ENCODE measurements around the gene OR6X1.

OR6X1 gene

DNA sequence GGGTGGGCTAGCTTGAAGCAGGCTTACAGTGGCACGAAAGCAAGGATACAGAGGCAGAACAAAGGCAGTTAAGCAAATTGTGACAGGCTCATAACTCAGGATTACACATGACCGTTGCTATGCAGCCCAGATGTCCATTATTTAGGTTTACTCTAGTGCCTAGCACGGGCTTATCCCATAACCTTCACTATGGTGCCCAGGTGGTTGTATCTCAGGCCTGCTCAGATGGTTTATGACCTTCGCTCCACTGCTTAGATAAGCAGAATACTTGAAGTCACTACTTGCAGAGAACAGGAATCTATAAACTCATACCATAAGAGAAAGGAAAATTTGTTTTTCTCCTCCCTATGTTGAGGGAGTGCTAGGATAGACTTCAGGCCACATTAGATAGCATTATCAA, 42.8 kb upstream of the OR6X1 start:
- DNase-seq (ENCODE audit: extremely low spot score), result no peak
- TF ChIP-seq ARNT (IDR thresholded peaks at IDR 0.05), result no peak
- TF ChIP-seq HDGF (IDR thresholded peaks at IDR 0.05; ENCODE audit: borderline replicate concordance), result no peak
- no peak for TF ChIP-seq FOXM1 (IDR thresholded peaks at IDR 0.05; ENCODE audit: borderline replicate concordance)
- TF ChIP-seq LEF1 (IDR thresholded peaks at IDR 0.05; ENCODE audit: borderline replicate concordance), result no peak
- TF ChIP-seq TARDBP (IDR thresholded peaks at IDR 0.05), result no peak
- TF ChIP-seq BHLHE40 (IDR thresholded peaks at IDR 0.05; ENCODE audit: borderline replicate concordance), result no peak
- no peak for TF ChIP-seq L3MBTL2 (conservative IDR thresholded peaks at IDR 0.05)
- no peak for TF ChIP-seq SP1 (IDR thresholded peaks at IDR 0.05)
- TF ChIP-seq SUZ12 (IDR thresholded peaks at IDR 0.05), result no peak
- no peak for TF ChIP-seq FOXA1 (IDR thresholded peaks at IDR 0.05)
- TF ChIP-seq FOXK2 (IDR thresholded peaks at IDR 0.05), result no peak
- no peak for TF ChIP-seq NFRKB (IDR thresholded peaks at IDR 0.05)
- TF ChIP-seq ZNF384 (IDR thresholded peaks at IDR 0.05), result no peak
- TF ChIP-seq, protein P1, sequence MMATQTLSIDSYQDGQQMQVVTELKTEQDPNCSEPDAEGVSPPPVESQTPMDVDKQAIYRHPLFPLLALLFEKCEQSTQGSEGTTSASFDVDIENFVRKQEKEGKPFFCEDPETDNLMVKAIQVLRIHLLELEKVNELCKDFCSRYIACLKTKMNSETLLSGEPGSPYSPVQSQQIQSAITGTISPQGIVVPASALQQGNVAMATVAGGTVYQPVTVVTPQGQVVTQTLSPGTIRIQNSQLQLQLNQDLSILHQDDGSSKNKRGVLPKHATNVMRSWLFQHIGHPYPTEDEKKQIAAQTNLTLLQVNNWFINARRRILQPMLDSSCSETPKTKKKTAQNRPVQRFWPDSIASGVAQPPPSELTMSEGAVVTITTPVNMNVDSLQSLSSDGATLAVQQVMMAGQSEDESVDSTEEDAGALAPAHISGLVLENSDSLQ (IDR thresholded peaks at IDR 0.05), result no peak
- no peak for TF ChIP-seq ELF4 (IDR thresholded peaks at IDR 0.05)
- TF ChIP-seq CTBP1 (IDR thresholded peaks at IDR 0.05; ENCODE audit: borderline replicate concordance), result no peak
- CTCF ChIA-PET, result no interaction called here
- POLR2A ChIA-PET, result no interaction called here

DNA sequence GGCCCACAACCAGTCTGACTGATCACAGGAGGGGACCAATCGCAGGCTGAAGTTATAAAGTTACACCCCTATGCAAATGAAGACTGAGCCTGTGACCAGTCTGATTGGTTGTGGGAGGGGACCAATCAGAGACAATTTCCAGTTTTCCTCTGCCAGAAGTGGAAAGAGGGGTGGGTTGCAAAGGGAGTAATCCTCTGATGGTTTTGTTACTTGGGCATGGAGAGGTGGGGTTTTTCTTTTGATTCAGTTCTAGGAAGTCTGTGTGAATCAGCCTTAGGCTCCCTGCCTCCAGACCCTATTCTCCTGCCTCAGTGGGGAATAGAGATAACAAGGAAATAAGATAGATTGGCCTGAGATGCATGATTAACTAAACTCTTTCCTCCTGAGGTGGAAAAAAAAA, 41.9 kb upstream of the OR6X1 start:
- ChIA-PET CTCF (no interaction called here), POLR2A (no interaction called here)
- TF ChIP-seq ZNF384 (IDR thresholded peaks at IDR 0.05) (no peak), ARNT (IDR thresholded peaks at IDR 0.05) (no peak), HDGF (IDR thresholded peaks at IDR 0.05; ENCODE audit: borderline replicate concordance) (no peak), TARDBP (IDR thresholded peaks at IDR 0.05) (no peak), SUZ12 (IDR thresholded peaks at IDR 0.05) (no peak), CTBP1 (IDR thresholded peaks at IDR 0.05; ENCODE audit: borderline replicate concordance) (no peak), L3MBTL2 (conservative IDR thresholded peaks at IDR 0.05) (no peak), FOXA1 (IDR thresholded peaks at IDR 0.05) (no peak), NFRKB (IDR thresholded peaks at IDR 0.05) (no peak), LEF1 (IDR thresholded peaks at IDR 0.05; ENCODE audit: borderline replicate concordance) (no peak), FOXK2 (IDR thresholded peaks at IDR 0.05) (no peak), BHLHE40 (IDR thresholded peaks at IDR 0.05; ENCODE audit: borderline replicate concordance) (no peak), ELF4 (IDR thresholded peaks at IDR 0.05) (no peak)
- TF ChIP-seq, protein P1 (IDR thresholded peaks at IDR 0.05), result no peak
- DNase-seq (ENCODE audit: extremely low spot score), result no peak

DNA sequence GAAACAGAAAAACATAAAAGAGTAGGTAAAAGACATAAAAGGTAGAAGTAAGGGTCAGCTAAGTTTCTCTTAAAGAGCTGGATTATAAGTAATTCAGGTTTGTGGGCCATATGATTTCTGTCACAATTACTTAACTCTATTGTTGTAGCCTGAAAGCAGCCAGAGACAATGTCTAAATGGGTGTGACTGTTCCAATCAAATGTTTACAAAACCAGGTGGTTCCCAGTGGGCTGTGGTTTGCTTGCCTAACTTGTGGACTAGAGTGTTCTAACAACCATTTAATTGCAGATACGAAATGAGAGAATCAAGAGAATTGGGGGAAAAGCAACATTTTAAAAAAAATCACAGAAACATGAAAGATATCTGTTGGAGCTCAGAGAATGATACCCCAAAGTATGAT, 29.2 kb upstream of the OR6X1 start:
- no peak for DNase-seq (ENCODE audit: extremely low spot score)
- POLR2A ChIA-PET, result no interaction called here

DNA sequence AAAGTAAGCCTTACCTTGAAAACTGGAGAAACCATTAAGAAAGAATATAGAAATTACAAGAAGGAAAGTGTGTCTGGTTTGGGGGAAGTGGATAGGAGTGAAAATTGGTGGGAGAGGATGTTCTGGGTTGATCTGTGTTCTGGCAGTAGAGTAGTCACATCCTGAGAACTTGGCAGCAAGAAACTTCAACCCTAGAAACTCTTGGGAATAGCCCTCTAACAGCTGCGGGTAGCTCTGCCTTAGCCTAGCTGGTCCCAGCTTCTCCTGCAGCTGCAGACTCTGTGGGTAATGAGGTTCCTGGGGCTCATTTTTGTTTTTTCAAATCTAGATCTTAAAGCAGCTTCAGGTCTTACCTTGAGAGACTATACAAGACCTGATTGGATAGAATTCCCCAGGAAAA, 24.2 kb upstream of the OR6X1 start:
- TF ChIP-seq CTBP1 (IDR thresholded peaks at IDR 0.05; ENCODE audit: borderline replicate concordance), result no peak
- TF ChIP-seq TARDBP (IDR thresholded peaks at IDR 0.05), result no peak
- TF ChIP-seq BHLHE40 (IDR thresholded peaks at IDR 0.05; ENCODE audit: borderline replicate concordance), result no peak
- no peak for TF ChIP-seq LEF1 (IDR thresholded peaks at IDR 0.05; ENCODE audit: borderline replicate concordance)
- no peak for TF ChIP-seq SP1 (IDR thresholded peaks at IDR 0.05)
- DNase-seq (ENCODE audit: extremely low spot score), result no peak
- ChIA-PET CTCF (no interaction called here), POLR2A (no interaction called here)

More for the DNA sequence above, 29.2 kb upstream of the OR6X1 start:
- TF ChIP-seq SUZ12 (IDR thresholded peaks at IDR 0.05) (no peak), NFRKB (IDR thresholded peaks at IDR 0.05) (no peak), ARNT (IDR thresholded peaks at IDR 0.05) (no peak), ZNF384 (IDR thresholded peaks at IDR 0.05) (no peak), FOXK2 (IDR thresholded peaks at IDR 0.05) (no peak), FOXA1 (IDR thresholded peaks at IDR 0.05) (no peak), FOXM1 (IDR thresholded peaks at IDR 0.05; ENCODE audit: borderline replicate concordance) (no peak), ELF4 (IDR thresholded peaks at IDR 0.05) (no peak), TARDBP (IDR thresholded peaks at IDR 0.05) (no peak), L3MBTL2 (conservative IDR thresholded peaks at IDR 0.05) (no peak), HDGF (IDR thresholded peaks at IDR 0.05; ENCODE audit: borderline replicate concordance) (no peak), BHLHE40 (IDR thresholded peaks at IDR 0.05; ENCODE audit: borderline replicate concordance) (no peak)
- TF ChIP-seq, protein P1 (IDR thresholded peaks at IDR 0.05), result no peak
- CTCF ChIA-PET, result no interaction called here

DNA sequence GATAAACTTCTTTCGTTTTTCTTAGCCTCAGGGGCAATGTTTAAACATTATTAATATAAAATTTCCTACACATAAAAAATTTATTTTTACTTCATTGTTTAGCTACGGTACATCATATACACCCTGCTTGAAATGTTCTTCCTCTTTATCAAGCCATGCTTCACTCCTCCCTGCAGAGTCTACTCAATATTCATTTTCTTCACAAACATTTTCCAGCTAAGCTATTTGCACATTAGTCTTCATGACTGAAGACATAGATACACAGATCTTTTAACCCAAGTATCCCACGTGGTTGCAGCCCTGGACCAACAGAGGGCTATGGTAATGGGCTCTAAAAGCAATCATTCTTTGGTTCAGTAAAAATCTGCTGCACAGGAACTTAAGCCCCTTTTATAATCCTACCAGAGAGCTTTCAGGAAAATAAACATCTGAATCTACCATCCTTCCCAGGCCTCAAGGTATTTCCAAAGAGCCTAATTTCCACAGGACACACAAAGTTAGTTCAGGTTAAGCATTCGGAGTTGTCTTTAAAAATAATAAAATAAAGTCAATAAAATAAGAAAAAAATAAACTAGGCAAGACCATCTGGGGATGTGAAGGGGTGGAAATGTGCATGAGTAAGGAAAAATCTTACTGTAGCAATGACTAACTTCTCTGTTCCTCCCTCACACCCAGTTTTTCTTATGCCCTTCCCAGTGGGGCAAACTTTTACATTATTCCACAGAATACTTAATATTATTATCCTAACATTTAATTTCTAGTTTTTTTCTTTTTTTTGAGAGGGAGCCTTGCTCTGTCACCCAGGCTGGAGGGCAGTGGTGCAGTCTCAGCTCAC, 21.6 kb upstream of the OR6X1 start:
- TF ChIP-seq ARNT (IDR thresholded peaks at IDR 0.05), result no peak
- TF ChIP-seq FOXM1 (IDR thresholded peaks at IDR 0.05; ENCODE audit: borderline replicate concordance), result no peak
- TF ChIP-seq ZNF384 (IDR thresholded peaks at IDR 0.05), result no peak
- TF ChIP-seq L3MBTL2 (conservative IDR thresholded peaks at IDR 0.05), result no peak
- TF ChIP-seq NFRKB (IDR thresholded peaks at IDR 0.05), result no peak
- TF ChIP-seq ELF4 (IDR thresholded peaks at IDR 0.05), result no peak
- no peak for TF ChIP-seq TARDBP (IDR thresholded peaks at IDR 0.05)
- TF ChIP-seq BHLHE40 (IDR thresholded peaks at IDR 0.05; ENCODE audit: borderline replicate concordance), result no peak
- no peak for TF ChIP-seq CTBP1 (IDR thresholded peaks at IDR 0.05; ENCODE audit: borderline replicate concordance)
- TF ChIP-seq SP1 (IDR thresholded peaks at IDR 0.05), result no peak
- TF ChIP-seq HDGF (IDR thresholded peaks at IDR 0.05; ENCODE audit: borderline replicate concordance), result no peak
- no peak for TF ChIP-seq LEF1 (IDR thresholded peaks at IDR 0.05; ENCODE audit: borderline replicate concordance)
- ChIA-PET POLR2A (no interaction called here), CTCF (no interaction called here)
- no peak for DNase-seq (ENCODE audit: extremely low spot score)

DNA sequence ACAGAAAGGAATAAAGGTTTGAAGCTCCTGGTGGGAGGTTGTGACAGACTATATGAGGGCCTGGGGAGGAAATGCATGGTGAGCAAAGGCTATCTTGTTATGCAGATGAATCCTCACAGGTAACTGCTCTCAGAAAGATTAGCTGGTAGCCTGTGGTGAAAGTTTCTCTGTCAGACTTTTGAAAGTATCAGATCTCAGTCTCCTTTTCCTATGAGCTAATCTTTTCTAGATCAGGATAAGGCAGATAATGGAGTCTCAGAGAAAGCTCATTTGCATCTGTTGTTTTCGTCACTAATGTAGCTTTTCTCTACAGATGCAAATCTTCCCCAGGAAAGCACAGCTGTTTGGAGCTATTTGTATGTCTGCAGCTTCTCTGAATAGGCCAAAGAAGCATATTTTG, 21.0 kb upstream of the OR6X1 start:
- TF ChIP-seq HDGF (IDR thresholded peaks at IDR 0.05; ENCODE audit: borderline replicate concordance), result no peak
- no peak for TF ChIP-seq TARDBP (IDR thresholded peaks at IDR 0.05)
- no peak for TF ChIP-seq ZNF384 (IDR thresholded peaks at IDR 0.05)
- TF ChIP-seq FOXA1 (IDR thresholded peaks at IDR 0.05), result no peak
- no peak for TF ChIP-seq SUZ12 (IDR thresholded peaks at IDR 0.05)
- TF ChIP-seq CTBP1 (IDR thresholded peaks at IDR 0.05; ENCODE audit: borderline replicate concordance), result no peak
- no peak for TF ChIP-seq BHLHE40 (IDR thresholded peaks at IDR 0.05; ENCODE audit: borderline replicate concordance)
- TF ChIP-seq ARNT (IDR thresholded peaks at IDR 0.05), result no peak
- TF ChIP-seq SP1 (IDR thresholded peaks at IDR 0.05), result no peak
- TF ChIP-seq, protein P1 (IDR thresholded peaks at IDR 0.05), result no peak
- no peak for TF ChIP-seq FOXM1 (IDR thresholded peaks at IDR 0.05; ENCODE audit: borderline replicate concordance)
- ChIA-PET CTCF (no interaction called here), POLR2A (no interaction called here)
- DNase-seq (ENCODE audit: extremely low spot score), result no peak
